ENCODE results near the gene PXDN. TPM values are rescaled to one million over a fixed set of nuclear protein-coding genes. Genes with fewer than 3 reads are reported as not detected.

PXDN gene
- total and polyA plus RNA-seq, 9 of the 15 experiments (the other 6 are each of a cell fraction or from before 2014, with no cell fraction given) = 0.49 TPM; not detected in 8

GRCh38 chr2:1674766-1675397 is 69.4 kb downstream of the PXDN start:
- peaks cover 0 to 47% of the 10 kb centered on the region in 2 experiments; a peak in 3 of 5 replicates for H3K27me3 ChIP-seq (ENCODE audit: control insufficient read depth in 2 of 2, insufficient read depth in 2 of 2, low read length in 2 of 2)
- POLR2A ChIA-PET = no interaction called here
- no peaks in the 10 kb centered on the region for H3K9me3 ChIP-seq (replicated peaks; ENCODE audit: control insufficient read depth, insufficient read depth, low read depth, low read length)
- no peaks in the 10 kb centered on the region; the same call in 1 of the 2 replicates for H4K20me1 ChIP-seq (replicated peaks; ENCODE audit: control insufficient read depth, insufficient read depth, low read length)
- H3K4me2 ChIP-seq (ENCODE audit: insufficient read depth, low read length) = no peak overlapping the region
- CTCF ChIA-PET (ENCODE audit: low intra/inter-chr PET ratio) = no interaction called here
- H3K4me1 ChIP-seq (replicated peaks in 1 of 2; ENCODE audit: control insufficient read depth in 2 of 2, insufficient read depth in 2 of 2, low read length in 2 of 2) = no peaks in the 10 kb centered on the region
- H3K79me2 ChIP-seq (ENCODE audit: control insufficient read depth, insufficient read depth, low read length) = no peaks in the 10 kb centered on the region
- intact Hi-C loops (cut with micrococcal nuclease) = no loop called here
- H3K27ac ChIP-seq (ENCODE audit: extremely low read depth, low read depth, low read length) = no peak overlapping the region
- in situ Hi-C loops (cut with MboI) = no loop called here
- H3K4me3 ChIP-seq = no peak overlapping the region
- H3K36me3 ChIP-seq (ENCODE audit: control insufficient read depth, insufficient read depth, low read length) = no peaks in the 10 kb centered on the region
- H2AFZ ChIP-seq (ENCODE audit: low read depth, low read length) = no peak overlapping the region
- FAIRE-seq (no peak), ATAC-seq (no peak), DNase-seq (ENCODE audit: extremely low read depth in 1 of 4, low spot score in 3 of 4) (no peak)
- no peaks in the 10 kb centered on the region for H3K9me1 ChIP-seq (ENCODE audit: control insufficient read depth, insufficient read depth, low read length)
- 1% methylated on average over 18 of the region's 18 CpGs for WGBS (ENCODE audit: insufficient coverage, low coverage, missing lambda C conversion rate)
- no peak for TF ChIP-seq BRD4 (IDR thresholded peaks at IDR 0.05)
- TF ChIP-seq KDM1A (IDR thresholded peaks at IDR 0.05) = no peak
- TF ChIP-seq TRIM25 (IDR thresholded peaks at IDR 0.05; ENCODE audit: borderline replicate concordance) = no peak
- TF ChIP-seq CBFA2T2 (conservative IDR thresholded peaks at IDR 0.05) = no peak
- no peak for TF ChIP-seq RFX7 (CRISPR knock-in tag; IDR thresholded peaks at IDR 0.05)
- no peak for TF ChIP-seq MAFG (tag; conservative IDR thresholded peaks at IDR 0.05)
- TF ChIP-seq IRF9 (tag; IDR thresholded peaks at IDR 0.05) = no peak
- no peak for TF ChIP-seq HLTF (IDR thresholded peaks at IDR 0.05)
- TF ChIP-seq PREB (CRISPR knock-in tag; IDR thresholded peaks at IDR 0.05) = no peak
- TF ChIP-seq ZNF561 (CRISPR knock-in tag; conservative IDR thresholded peaks at IDR 0.05) = no peak
- H3K9ac ChIP-seq (ENCODE audit: insufficient read depth in 1 of 2, low read depth in 2 of 2, low read length in 2 of 2) = no peak overlapping the region
- no TSS peak for BruUV-seq (replicated peaks)

Measured in K562 (cell line).